GM23338 (cell line): Measurements from ENCODE around the gene SLC25A12. TPM values are rescaled to one million over a fixed set of nuclear protein-coding genes. Genes with fewer than 3 reads are reported as not detected.

Experiments used
- ATAC-seq: fragments of 200-7000 bp; cut with Tn5 transposase; 3 replicates; pipeline ENCODE4 v1.9.1; 2020
- DNase-seq: peaks from one replicate; pipeline ENCODE4 v3.0.0-alpha.2; 2015; ENCODE audit warnings: low spot score
- H2AFZ ChIP-seq: fragments of 200-600 bp; sonication (generic); 2 replicates; pipeline ENCODE4 v1.8.0; 2016; ENCODE audit warnings: antibody characterized with exemption, mild to moderate bottlenecking, moderate library complexity
- H3F3A ChIP-seq: fragments of 200-600 bp; sonication (generic); replicated peaks from 2 replicates; pipeline ENCODE4 v1.8.0; 2017; ENCODE audit warnings: antibody characterized with exemption, mixed run types, low read depth
- H3K27ac ChIP-seq: fragments of 200-600 bp; sonication (generic); 2 replicates; pipeline ENCODE4 v1.6.1; 2016; ENCODE audit warnings: low read depth
- H3K27me3 ChIP-seq: fragments of 200-600 bp; sonication (generic); 2 replicates; pipeline ENCODE4 v1.8.0; 2016; ENCODE audit warnings: mild to moderate bottlenecking, mixed run types, moderate library complexity; ENCODE audit not compliant: insufficient read depth
- H3K36me3 ChIP-seq: fragments of 200-600 bp; sonication (generic); 2 replicates; pipeline ENCODE4 v1.8.0; 2016; ENCODE audit warnings: mild to moderate bottlenecking; ENCODE audit not compliant: insufficient read depth
- H3K4me1 ChIP-seq: fragments of 200-600 bp; sonication (generic); 2 replicates; pipeline ENCODE4 v1.8.0; 2016; ENCODE audit warnings: mild to moderate bottlenecking, moderate library complexity; ENCODE audit not compliant: insufficient read depth
- H3K4me2 ChIP-seq: fragments of 200-600 bp; sonication (generic); 2 replicates; pipeline ENCODE4 v1.7.1; 2017; ENCODE audit warnings: mixed run types
- H3K4me3 ChIP-seq: fragments of 200-600 bp; sonication (generic); 2 replicates; pipeline ENCODE4 v1.6.1; 2016; ENCODE audit warnings: mixed run types
- H3K79me2 ChIP-seq: fragments of 200-600 bp; sonication (generic); replicated peaks from 2 replicates; pipeline ENCODE4 v1.8.0; 2017; ENCODE audit warnings: mild to moderate bottlenecking; ENCODE audit not compliant: insufficient read depth
- H3K9me2 ChIP-seq: fragments of 200-600 bp; sonication (generic); 2 replicates; pipeline ENCODE4 v1.8.0; 2017; ENCODE audit not compliant: insufficient read depth
- H4K20me1 ChIP-seq: fragments of 200-600 bp; sonication (generic); replicated peaks from 2 replicates; pipeline ENCODE4 v1.8.0; 2017; ENCODE audit warnings: mild to moderate bottlenecking; ENCODE audit not compliant: insufficient read depth
- H3K27ac Mint-ChIP-seq: 2 replicates; pipeline ENCODE4 v1.8.0; 2020; ENCODE audit warnings: inconsistent platforms, mild to moderate bottlenecking, moderate library complexity, mixed read lengths
- H3K27me3 Mint-ChIP-seq: 3 replicates; pipeline ENCODE4 v1.8.0; 2022; ENCODE audit warnings: low read depth, mild to moderate bottlenecking, moderate library complexity, mixed read lengths, inconsistent platforms; ENCODE audit not compliant: insufficient read depth, poor library complexity
- H3K36me3 Mint-ChIP-seq: 3 replicates; pipeline ENCODE4 v1.8.0; 2021; ENCODE audit warnings: low read depth, mild to moderate bottlenecking, inconsistent platforms, moderate library complexity, mixed read lengths
- H3K4me1 Mint-ChIP-seq: 3 replicates; pipeline ENCODE4 v1.8.0; 2020; ENCODE audit warnings: mild to moderate bottlenecking, inconsistent platforms, mixed read lengths
- H3K4me3 Mint-ChIP-seq: 3 replicates; pipeline ENCODE4 v1.8.0; 2021; ENCODE audit warnings: moderate library complexity, mild to moderate bottlenecking, inconsistent platforms, mixed read lengths
- H3K9me3 Mint-ChIP-seq: 3 replicates; pipeline ENCODE4 v1.8.0; 2020; ENCODE audit warnings: moderate library complexity, mild to moderate bottlenecking, inconsistent platforms, mixed read lengths
- CTCF ChIP-seq, 2 experiments: fragments of 200-600 bp in 1 of 2; sonication (generic) in 1 of 2; conservative IDR thresholded peaks; 2 replicates each; pipeline versions ENCODE4 v1.5.1 to v1.6.1; 2016 to 2017; ENCODE audit warnings: antibody characterized with exemption in 2 of 2, low read depth in 2 of 2, mild to moderate bottlenecking in 2 of 2, moderate library complexity in 1 of 2
- ETS1 ChIP-seq: IDR thresholded peaks from 2 replicates; pipeline ENCODE4 v1.6.1; 2016; ENCODE audit warnings: antibody characterized with exemption
- EZH2phosphoT487 ChIP-seq: fragments of 200-600 bp; sonication (generic); IDR thresholded peaks from one replicate; pipeline ENCODE4 v1.8.1; 2018; ENCODE audit warnings: antibody characterized with exemption; ENCODE audit not compliant: unreplicated experiment
- JUNB ChIP-seq: IDR thresholded peaks from one replicate; pipeline ENCODE4 v1.6.1; 2016; ENCODE audit warnings: antibody characterized with exemption; ENCODE audit not compliant: unreplicated experiment
- NANOG ChIP-seq: IDR thresholded peaks from 2 replicates; pipeline ENCODE4 v1.6.1; 2016; ENCODE audit warnings: antibody characterized with exemption, borderline replicate concordance
- REST ChIP-seq: IDR thresholded peaks from one replicate; pipeline ENCODE4 v1.6.1; 2018; ENCODE audit warnings: antibody characterized with exemption; ENCODE audit not compliant: unreplicated experiment
- ZNF114 ChIP-seq: fragments of 250-450 bp; sonication (Bioruptor Pico); IDR thresholded peaks from 2 replicates; pipeline ENCODE4 v1.5.0; 2020; ENCODE audit warnings: mild to moderate bottlenecking, moderate library complexity
- ZNF462 ChIP-seq: fragments of 250-450 bp; sonication (Bioruptor Pico); IDR thresholded peaks from 2 replicates; pipeline ENCODE4 v1.5.0; 2020; ENCODE audit warnings: mild to moderate bottlenecking, moderate library complexity
- polyA plus RNA-seq: library from polyadenylated mRNA; unstranded; fragments of >200 nt; fragmentation: Nextera tagmentation; extraction: Ambion mirVana; gene quantifications from 2 replicates; pipeline ENCODE4 v1.2.1, GENCODE V29; 2016
- total RNA-seq: library from RNA; depleted of rRNA; stranded (reverse); fragments of >200 nt; shearing (Covaris generic); gene quantifications from 2 replicates; pipeline ENCODE4 v1.2.3, GENCODE V29; 2014

The SLC25A12 gene
- total and polyA plus RNA-seq, 2 experiments from 2014 or later, result 4.8 to 14.8 TPM

- Histone ChIP-seq H3K27ac (no peak overlapping the region), H3K4me2 (no peak overlapping the region), H3K79me2 (peaks cover 91% of the 10 kb centered on the region), H3K36me3 (0 out of 2 replicates have a peak, but pooled peaks cover 3% of the 10 kb centered on the region), H4K20me1 (peaks cover 28% of the 10 kb centered on the region), H3K4me3 (no peak overlapping the region), H2AFZ (no peak overlapping the region), H3K9me2 (no peaks in the 10 kb centered on the region), H3F3A (no peaks in the 10 kb centered on the region), H3K27me3 (no peaks in the 10 kb centered on the region), H3K4me1 (no peaks in the 10 kb centered on the region)
- Mint-ChIP-seq H3K4me1 (no peaks in the 10 kb centered on the region), H3K4me3 (no peak overlapping the region), H3K27me3 (no peaks in the 10 kb centered on the region), H3K9me3 (peaks cover 19% of the 10 kb centered on the region), H3K27ac (no peak overlapping the region), H3K36me3 (peaks cover 37% of the 10 kb centered on the region)
- TF ChIP-seq EZH2phosphoT487 (no peak), CTCF (conservative IDR thresholded peaks at IDR 0.05; ENCODE audit: low read depth in 2 of 2) (no peak)
- DNase-seq (no peak), ATAC-seq (no peak)
These were observed 45.2 kb upstream of the SLC25A12 start for GRCh38 chr2:171939058-171939742.

GRCh38 chr2:171930385-171930784, 36.3 kb upstream of the SLC25A12 start:
- H2AFZ ChIP-seq, result no peak overlapping the region
- no peaks in the 10 kb centered on the region for H3K27me3 ChIP-seq
- H3K4me3 Mint-ChIP-seq, result no peak overlapping the region
- H3K9me2 ChIP-seq, result no peaks in the 10 kb centered on the region
- peaks cover 44% of the 10 kb centered on the region; the same call in 2 of the 3 replicates for H3K36me3 Mint-ChIP-seq
- DNase-seq, result no peak
- no peaks in the 10 kb centered on the region for H3F3A ChIP-seq
- H3K79me2 ChIP-seq, result peaks cover 91% of the 10 kb centered on the region
- no peaks in the 10 kb centered on the region for H3K27me3 Mint-ChIP-seq
- no peak overlapping the region for H3K4me2 ChIP-seq
- no peak overlapping the region for H3K27ac ChIP-seq
- peaks cover 13% of the 10 kb centered on the region; the same call in 1 of the 2 replicates for H3K36me3 ChIP-seq
- no peaks in the 10 kb centered on the region for H3K4me1 ChIP-seq
- H3K9me3 Mint-ChIP-seq, result no peaks in the 10 kb centered on the region; the same call in 2 of the 3 replicates
- no peak for ATAC-seq
- no peak overlapping the region for H3K4me3 ChIP-seq
- no peak overlapping the region for H3K27ac Mint-ChIP-seq
- peaks cover 18% of the 10 kb centered on the region; the same call in 1 of the 2 replicates for H4K20me1 ChIP-seq
- no peaks in the 10 kb centered on the region for H3K4me1 Mint-ChIP-seq
- TF ChIP-seq EZH2phosphoT487 (no peak), JUNB (no peak), ZNF114 (no peak), REST (no peak), NANOG (no peak), ZNF462 (CRISPR knock-in tag) (no peak), ETS1 (no peak)
